Measurements from ENCODE around the gene FNDC11.

DNA sequence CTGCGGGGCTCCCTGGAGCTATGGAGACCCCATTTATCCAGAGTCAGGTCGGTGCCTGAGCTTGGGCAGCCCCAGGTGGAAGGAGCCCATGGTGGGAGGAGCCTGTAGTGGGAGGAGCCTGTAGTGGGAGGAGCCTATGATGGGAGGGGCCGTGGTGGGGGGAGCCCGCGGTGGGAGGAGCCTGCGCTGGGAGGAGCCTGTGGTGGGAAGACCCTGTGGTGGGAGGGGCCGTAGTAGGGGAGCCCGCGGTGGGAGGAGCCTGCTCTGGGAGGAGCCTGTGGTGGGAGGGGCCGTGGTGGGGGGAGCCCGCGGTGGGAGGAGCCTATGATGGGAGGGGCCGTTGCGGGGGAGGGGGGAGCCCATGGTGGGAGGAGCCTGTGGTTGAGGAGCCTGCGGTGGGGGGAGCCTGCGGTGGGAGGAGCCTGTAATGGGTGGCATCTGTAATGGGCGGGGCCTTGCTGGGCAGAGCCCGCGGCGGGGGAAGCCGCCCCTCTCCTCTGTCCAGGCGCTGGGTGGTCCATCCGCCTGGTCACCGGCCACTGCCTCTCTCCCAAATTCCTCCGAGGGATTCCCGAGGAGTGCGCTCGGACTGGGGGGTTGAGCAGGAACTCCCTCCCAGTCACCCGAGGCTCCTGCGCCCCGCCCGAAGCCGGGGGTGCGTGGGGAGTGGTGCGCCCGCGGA is 567 bp upstream of the FNDC11 start:
- TF ChIP-seq, protein P1, sequence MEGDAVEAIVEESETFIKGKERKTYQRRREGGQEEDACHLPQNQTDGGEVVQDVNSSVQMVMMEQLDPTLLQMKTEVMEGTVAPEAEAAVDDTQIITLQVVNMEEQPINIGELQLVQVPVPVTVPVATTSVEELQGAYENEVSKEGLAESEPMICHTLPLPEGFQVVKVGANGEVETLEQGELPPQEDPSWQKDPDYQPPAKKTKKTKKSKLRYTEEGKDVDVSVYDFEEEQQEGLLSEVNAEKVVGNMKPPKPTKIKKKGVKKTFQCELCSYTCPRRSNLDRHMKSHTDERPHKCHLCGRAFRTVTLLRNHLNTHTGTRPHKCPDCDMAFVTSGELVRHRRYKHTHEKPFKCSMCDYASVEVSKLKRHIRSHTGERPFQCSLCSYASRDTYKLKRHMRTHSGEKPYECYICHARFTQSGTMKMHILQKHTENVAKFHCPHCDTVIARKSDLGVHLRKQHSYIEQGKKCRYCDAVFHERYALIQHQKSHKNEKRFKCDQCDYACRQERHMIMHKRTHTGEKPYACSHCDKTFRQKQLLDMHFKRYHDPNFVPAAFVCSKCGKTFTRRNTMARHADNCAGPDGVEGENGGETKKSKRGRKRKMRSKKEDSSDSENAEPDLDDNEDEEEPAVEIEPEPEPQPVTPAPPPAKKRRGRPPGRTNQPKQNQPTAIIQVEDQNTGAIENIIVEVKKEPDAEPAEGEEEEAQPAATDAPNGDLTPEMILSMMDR (conservative IDR thresholded peaks at IDR 0.05; ENCODE audit: low read depth, low read length): no peak
- TF ChIP-seq EZH2 (IDR thresholded peaks at IDR 0.05; ENCODE audit: low read length, unreplicated experiment): no peak
